Keratinocyte (primary cell): ENCODE results near the gene TMEM147. TPM values are rescaled to one million over a fixed set of nuclear protein-coding genes. Genes with fewer than 3 reads are reported as not detected.

Experiments
- DNase-seq: peaks from one replicate; pipeline ENCODE4 v3.0.0-alpha.2; 2011; ENCODE audit warnings: low read depth, missing footprints, low spot score
- FAIRE-seq: peaks from 2 replicates; lab custom pipeline; 2011; peaks lifted over from hg19 to GRCh38; lab: Jason Lieb, UNC
- H2AFZ ChIP-seq: 2 replicates; pipeline ENCODE4 v1.6.0; 2012; ENCODE audit warnings: low read length, control low read depth, inconsistent platforms; ENCODE audit not compliant: control insufficient read depth
- H3K27ac ChIP-seq: 2 replicates; pipeline ENCODE4 v1.5.1; 2011; ENCODE audit warnings: low read length; ENCODE audit not compliant: control insufficient read depth, insufficient read depth
- H3K27me3 ChIP-seq: 3 replicates; pipeline ENCODE4 v1.6.0; 2011; ENCODE audit warnings: low read length; ENCODE audit not compliant: control insufficient read depth, insufficient read depth; ENCODE audit errors: extremely low read depth
- H3K36me3 ChIP-seq, 2 experiments: 2 replicates in 1 of 2; 3 replicates in 1 of 2; pipeline ENCODE4 v1.5.1; 2011; ENCODE audit warnings: low read length in 2 of 2, mild to moderate bottlenecking in 1 of 2; ENCODE audit not compliant: control insufficient read depth in 2 of 2, insufficient read depth in 2 of 2; ENCODE audit errors: extremely low read depth in 1 of 2
- H3K4me1 ChIP-seq: 3 replicates; pipeline ENCODE4 v1.5.1; 2011; ENCODE audit warnings: low read length; ENCODE audit not compliant: control insufficient read depth, insufficient read depth; ENCODE audit errors: extremely low read depth
- H3K4me2 ChIP-seq: 3 replicates; pipeline ENCODE4 v1.6.0; 2011; ENCODE audit warnings: low read depth, low read length; ENCODE audit not compliant: control insufficient read depth, insufficient read depth; ENCODE audit errors: extremely low read depth
- H3K4me3 ChIP-seq, 3 experiments: fragments of 200-600 bp in 1 of 3; sonication (generic) in 1 of 3; 2 replicates in 2 of 3; 3 replicates in 1 of 3; pipeline ENCODE4 v1.5.1; 2011 to 2016; ENCODE audit warnings: low read length in 3 of 3, mild to moderate bottlenecking in 3 of 3, control low read depth in 2 of 3, inconsistent platforms in 1 of 3, low read depth in 1 of 3, mixed read lengths in 1 of 3, mixed run types in 1 of 3, moderate library complexity in 1 of 3; ENCODE audit not compliant: control insufficient read depth in 2 of 3, insufficient read depth in 2 of 3; ENCODE audit errors: extremely low read depth in 1 of 3
- H3K79me2 ChIP-seq: 2 replicates; pipeline ENCODE4 v1.6.0; 2012; ENCODE audit warnings: low read length; ENCODE audit not compliant: control insufficient read depth, insufficient read depth
- H3K9ac ChIP-seq: 3 replicates; pipeline ENCODE4 v1.6.0; 2011; ENCODE audit warnings: low read length; ENCODE audit not compliant: control insufficient read depth, insufficient read depth; ENCODE audit errors: extremely low read depth
- H3K9me1 ChIP-seq: 3 replicates; pipeline ENCODE4 v1.6.0; 2011; ENCODE audit warnings: low read length; ENCODE audit not compliant: control insufficient read depth, insufficient read depth; ENCODE audit errors: extremely low read depth
- H3K9me3 ChIP-seq: 2 replicates; pipeline ENCODE4 v1.5.1; 2012; ENCODE audit warnings: low read depth, low read length; ENCODE audit not compliant: control insufficient read depth
- H4K20me1 ChIP-seq: 3 replicates; pipeline ENCODE4 v1.6.0; 2011; ENCODE audit warnings: low read length; ENCODE audit not compliant: control insufficient read depth, insufficient read depth; ENCODE audit errors: extremely low read depth
- EZH2 ChIP-seq: IDR thresholded peaks from one replicate; pipeline ENCODE4 v1.6.1; 2012; ENCODE audit warnings: inconsistent platforms, mild to moderate bottlenecking, low read length, moderate library complexity
- dilution Hi-C: fragments of 300-500 bp; cut with MboI; formaldehyde crosslinking; loops from one replicate; pipeline ENCODE4 v1.7.0; 2020; ENCODE audit warnings: low sequenced_read_pairs; ENCODE audit not compliant: extremely low pct_ligation_motif_present
- polyA plus RNA-seq, 5 experiments: library from polyadenylated mRNA; depleted of rRNA in 3 of 5; stranded (reverse) in 3 of 5; stranded (forward) in 1 of 5; unstranded in 1 of 5; fragments of >200 nt; gene quantifications; 1 replicate in 1 of 5; 2 replicates in 3 of 5; 3 replicates in 1 of 5; pipeline versions ENCODE4 v1.2.1 to v1.2.3, GENCODE V29; 2011 to 2012; ENCODE audit warnings: missing spikeins in 2 of 5, low read depth in 1 of 5, low replicate concordance in 1 of 5
- TF ChIP-seq, protein P1 (sequence below), 3 experiments: IDR thresholded peaks in 1 of 3; conservative IDR thresholded peaks in 1 of 3; optimal IDR thresholded peaks in 1 of 3; 2 replicates in 2 of 3; 3 replicates in 1 of 3; pipeline versions ENCODE3 to v1.5.1; 2011; ENCODE audit warnings: low read length in 3 of 3, mild to moderate bottlenecking in 3 of 3, moderate library complexity in 2 of 3, control low read depth in 1 of 3, inconsistent platforms in 1 of 3; ENCODE audit not compliant: insufficient read depth in 2 of 3; ENCODE audit errors: extremely low read depth in 1 of 3

The TMEM147 gene
- polyA plus RNA-seq, 1 donor (not counting 4 experiments of a cell fraction or from before 2014, with no cell fraction given), result 134 TPM

DNA sequence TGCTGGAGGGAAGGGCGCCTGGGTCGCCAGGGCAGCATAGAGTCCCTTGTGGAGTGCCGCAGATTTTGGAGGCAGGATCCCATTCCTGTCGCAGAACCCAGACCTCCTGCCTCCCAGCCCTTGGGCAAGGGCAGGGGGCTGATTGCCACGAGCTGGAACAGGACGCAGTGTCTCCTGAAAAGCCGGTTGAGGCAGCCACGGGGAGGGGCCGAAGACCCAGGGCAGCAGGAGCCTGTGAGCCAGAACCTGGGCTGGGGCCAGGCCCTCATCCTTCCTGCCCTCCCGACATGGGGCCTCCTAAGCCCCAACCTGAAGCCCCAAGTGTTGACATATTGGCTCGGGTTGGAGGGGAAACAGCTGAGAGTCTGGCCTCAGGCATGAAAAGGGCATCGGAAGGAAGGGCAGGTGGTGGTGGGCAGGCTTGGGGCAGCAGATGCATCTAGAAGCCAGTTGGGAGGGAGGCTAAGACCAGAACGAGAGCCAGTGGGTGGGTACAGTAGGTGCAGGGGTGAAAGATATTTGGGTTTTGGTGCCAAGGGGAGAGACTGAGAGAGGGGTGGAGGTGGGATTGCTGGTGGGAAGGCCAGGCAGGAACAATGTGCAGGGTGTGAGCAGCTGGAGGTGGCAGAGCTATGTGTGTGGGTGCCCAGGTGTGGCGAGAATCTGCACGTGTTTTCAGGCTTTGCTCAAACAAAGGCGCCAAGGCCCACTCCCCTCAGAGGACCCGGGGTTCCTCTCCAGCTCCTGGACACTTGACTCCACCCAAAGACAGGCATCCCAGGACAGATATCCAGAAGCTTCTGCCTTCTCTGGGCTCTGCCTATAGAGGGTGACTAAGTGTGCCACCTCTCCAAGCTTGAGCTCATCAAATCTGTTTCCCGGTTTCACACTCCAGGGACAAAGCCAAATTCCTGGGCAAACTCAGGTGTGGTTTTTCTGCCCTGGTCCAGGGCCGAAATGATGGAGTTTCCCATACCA, 15.9 kb upstream of the TMEM147 start:
- Histone ChIP-seq H3K36me3 (no peaks in the 10 kb centered on the region), H3K9me1 (no peaks in the 10 kb centered on the region), H3K79me2 (no peaks in the 10 kb centered on the region), H3K4me1 (no peaks in the 10 kb centered on the region), H3K9me3 (no peaks in the 10 kb centered on the region), H3K4me3 (no peak overlapping the region), H3K4me2 (no peak overlapping the region), H3K9ac (no peak overlapping the region), H2AFZ (no peak overlapping the region), H4K20me1 (no peaks in the 10 kb centered on the region), H3K27ac (no peak overlapping the region), H3K27me3 (peaks cover 29% of the 10 kb centered on the region)
- TF ChIP-seq EZH2, result peak; percentile 16
- TF ChIP-seq, protein P1, sequence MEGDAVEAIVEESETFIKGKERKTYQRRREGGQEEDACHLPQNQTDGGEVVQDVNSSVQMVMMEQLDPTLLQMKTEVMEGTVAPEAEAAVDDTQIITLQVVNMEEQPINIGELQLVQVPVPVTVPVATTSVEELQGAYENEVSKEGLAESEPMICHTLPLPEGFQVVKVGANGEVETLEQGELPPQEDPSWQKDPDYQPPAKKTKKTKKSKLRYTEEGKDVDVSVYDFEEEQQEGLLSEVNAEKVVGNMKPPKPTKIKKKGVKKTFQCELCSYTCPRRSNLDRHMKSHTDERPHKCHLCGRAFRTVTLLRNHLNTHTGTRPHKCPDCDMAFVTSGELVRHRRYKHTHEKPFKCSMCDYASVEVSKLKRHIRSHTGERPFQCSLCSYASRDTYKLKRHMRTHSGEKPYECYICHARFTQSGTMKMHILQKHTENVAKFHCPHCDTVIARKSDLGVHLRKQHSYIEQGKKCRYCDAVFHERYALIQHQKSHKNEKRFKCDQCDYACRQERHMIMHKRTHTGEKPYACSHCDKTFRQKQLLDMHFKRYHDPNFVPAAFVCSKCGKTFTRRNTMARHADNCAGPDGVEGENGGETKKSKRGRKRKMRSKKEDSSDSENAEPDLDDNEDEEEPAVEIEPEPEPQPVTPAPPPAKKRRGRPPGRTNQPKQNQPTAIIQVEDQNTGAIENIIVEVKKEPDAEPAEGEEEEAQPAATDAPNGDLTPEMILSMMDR (optimal IDR thresholded peaks at IDR 0.05 in 1 of 3, IDR thresholded peaks at IDR 0.05 in 1 of 3, conservative IDR thresholded peaks at IDR 0.05 in 1 of 3; ENCODE audit: extremely low read depth in 1 of 3, insufficient read depth in 2 of 3, low read length in 3 of 3), result no peak
- dilution Hi-C loops, result no loop called here
- DNase-seq (no peak), FAIRE-seq (no peak)

DNA sequence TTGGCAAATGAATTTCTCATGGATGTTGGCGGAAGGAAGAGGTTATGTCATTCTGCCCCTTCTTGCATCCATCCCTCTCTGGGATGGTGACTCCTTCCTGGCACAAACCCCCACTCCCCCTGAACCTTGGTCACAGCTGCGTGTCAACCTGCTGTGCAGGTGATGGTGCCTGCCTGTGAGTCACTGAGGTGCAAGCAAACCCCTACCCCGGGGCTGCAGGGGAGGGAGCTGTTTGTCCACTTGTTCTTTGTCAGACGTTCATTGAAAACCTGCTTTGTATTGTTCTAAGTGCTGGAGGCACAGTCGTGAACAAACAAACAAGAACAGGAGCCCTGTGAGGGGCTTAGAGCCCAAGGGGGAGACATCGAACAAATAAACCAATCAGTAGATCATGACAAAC, 14.1 kb upstream of the TMEM147 start:
- Histone ChIP-seq H3K4me3 (no peak overlapping the region), H3K9me3 (no peaks in the 10 kb centered on the region), H3K27ac (no peak overlapping the region), H4K20me1 (no peaks in the 10 kb centered on the region), H3K79me2 (no peaks in the 10 kb centered on the region), H3K9ac (no peak overlapping the region), H3K9me1 (no peaks in the 10 kb centered on the region), H3K27me3 (peaks cover 30% of the 10 kb centered on the region), H3K4me2 (no peak overlapping the region), H2AFZ (no peak overlapping the region), H3K36me3 (no peaks in the 10 kb centered on the region), H3K4me1 (no peaks in the 10 kb centered on the region)
- dilution Hi-C loops, result no loop called here
- FAIRE-seq (no peak), DNase-seq (no peak)
- TF ChIP-seq EZH2, result no peak
- TF ChIP-seq, protein P1 (optimal IDR thresholded peaks at IDR 0.05 in 1 of 3, IDR thresholded peaks at IDR 0.05 in 1 of 3, conservative IDR thresholded peaks at IDR 0.05 in 1 of 3; ENCODE audit: extremely low read depth in 1 of 3, insufficient read depth in 2 of 3, low read length in 3 of 3), result no peak
